DND-41 (cell line): ENCODE results near the gene PDE3A.

ENCODE experiments used
- CTCF ChIP-seq: IDR thresholded peaks from 2 replicates; pipeline ENCODE4 v1.5.1; 2012; ENCODE audit warnings: borderline replicate concordance, low read length, moderate library complexity, mild to moderate bottlenecking; ENCODE audit not compliant: poor library complexity, severe bottlenecking; ENCODE audit errors: extremely low read depth
- EZH2 ChIP-seq: IDR thresholded peaks from 3 replicates; pipeline ENCODE4 v1.6.1; 2012; ENCODE audit warnings: borderline replicate concordance, low read depth, mild to moderate bottlenecking, moderate library complexity, low read length, inconsistent platforms; ENCODE audit not compliant: severe bottlenecking

- no peak for TF ChIP-seq CTCF
- no peak for TF ChIP-seq EZH2
These were observed 234.5 kb downstream of the PDE3A start for GRCh38 chr12:20602641-20603391.
